Measurements from ENCODE around the gene FMN1.

- TF ChIP-seq CTCF (IDR thresholded peaks at IDR 0.05; ENCODE audit: low read depth, low read length, poor library complexity, severe bottlenecking) (no peak), EZH2phosphoT487 (IDR thresholded peaks at IDR 0.05; ENCODE audit: borderline replicate concordance, low read length) (no peak)
These were observed 261.3 kb downstream of the FMN1 start for GRCh38 chr15:32933236-32933635.

Data from DOHH2 (cell line).